K562 (cell line): Measurements from ENCODE around the gene PLEKHA7. TPM values are rescaled to one million over a fixed set of nuclear protein-coding genes. Genes with fewer than 3 reads are reported as not detected.
"Not testable (repeated sequence)": the region's sequence is repeated elsewhere in the genome, so short reads cannot be mapped to it uniquely, and the experiment has no call there.

Source experiments
- ATAC-seq: fragments of 200-7000 bp; cut with Tn5 transposase; 3 replicates; pipeline ENCODE4 v1.9.1; 2020; ENCODE audit warnings: moderate library complexity
- BruUV-seq: library from RNA; stranded (reverse); fragments of 400-500 nt; replicated peaks from 2 replicates; lab custom pipeline; 2021; lab: Mats Ljungman, UMichigan
- CTCF ChIA-PET: fragments of 300-600 bp; formaldehyde crosslinking; extraction: SDS; loops from one replicate; lab custom pipeline; 2021; ENCODE audit warnings: low intra/inter-chr PET ratio; lab: Yijun Ruan, JAX
- POLR2A ChIA-PET: fragments of 300-600, 350-650 bp; sonication (Branson Sonifier 250); formaldehyde crosslinking; extraction: SDS; loops from one replicate; lab custom pipeline; 2021; ENCODE audit warnings: antibody characterized with exemption, inconsistent platforms; lab: Yijun Ruan, JAX
- DNase-seq, 4 experiments: peaks; one replicate each; pipeline versions ENCODE4 v3.0.0 to v3.0.0-alpha.2; 2011 to 2018; ENCODE audit warnings: low spot score in 3 of 4, mixed read lengths in 3 of 4; ENCODE audit errors: extremely low read depth in 1 of 4
- FAIRE-seq: peaks from 2 replicates; lab custom pipeline; 2011; peaks lifted over from hg19 to GRCh38; lab: Jason Lieb, UNC
- H2AFZ ChIP-seq: 2 replicates; pipeline ENCODE4 v1.6.0; 2011; ENCODE audit warnings: low read depth, low read length, control low read depth, inconsistent platforms
- H3K27ac ChIP-seq: fragments of 200-600 bp; 3 replicates; pipeline ENCODE4 v1.8.0; 2011; ENCODE audit warnings: low read depth, mild to moderate bottlenecking, control low read depth, inconsistent platforms, low read length, moderate library complexity, mixed read lengths; ENCODE audit errors: extremely low read depth
- H3K27me3 ChIP-seq, 2 experiments: fragments of 300-600 bp in 1 of 2; 2 replicates in 1 of 2; 3 replicates in 1 of 2; pipeline versions ENCODE4 v1.6.0 to v1.8.0; 2011; ENCODE audit warnings: inconsistent platforms in 2 of 2, low read length in 2 of 2, mild to moderate bottlenecking in 1 of 2, mixed read lengths in 1 of 2, moderate library complexity in 1 of 2; ENCODE audit not compliant: control insufficient read depth in 2 of 2, insufficient read depth in 2 of 2
- H3K36me3 ChIP-seq: fragments of 300-600 bp; 3 replicates; pipeline ENCODE4 v1.8.0; 2011; ENCODE audit warnings: mild to moderate bottlenecking, low read length, inconsistent platforms; ENCODE audit not compliant: control insufficient read depth, insufficient read depth
- H3K4me1 ChIP-seq, 2 experiments: fragments of 200-600 bp in 1 of 2; replicated peaks in 1 of 2; 2 replicates in 1 of 2; 3 replicates in 1 of 2; pipeline versions ENCODE4 v1.5.1 to v1.8.0; 2011; ENCODE audit warnings: inconsistent platforms in 2 of 2, low read length in 2 of 2, mild to moderate bottlenecking in 1 of 2, mixed read lengths in 1 of 2, moderate library complexity in 1 of 2; ENCODE audit not compliant: control insufficient read depth in 2 of 2, insufficient read depth in 2 of 2
- H3K4me2 ChIP-seq: 2 replicates; pipeline ENCODE4 v1.6.1; 2011; ENCODE audit warnings: low read length, control low read depth, inconsistent platforms, mixed read lengths; ENCODE audit not compliant: insufficient read depth
- H3K4me3 ChIP-seq: fragments of 200-600 bp; sonication (generic), shearing (Covaris generic); 2 replicates; pipeline ENCODE4 v1.5.1; 2016; ENCODE audit warnings: control low read depth, inconsistent platforms
- H3K79me2 ChIP-seq: fragments of 200-600 bp; 3 replicates; pipeline ENCODE4 v1.8.0; 2011; ENCODE audit warnings: low read length, inconsistent platforms; ENCODE audit not compliant: control insufficient read depth, insufficient read depth
- H3K9ac ChIP-seq, 2 experiments: 2 replicates each; pipeline versions ENCODE4 v1.6.0 to v1.6.1; 2011; ENCODE audit warnings: low read depth in 2 of 2, low read length in 2 of 2, control low read depth in 1 of 2, inconsistent platforms in 1 of 2, mild to moderate bottlenecking in 1 of 2, mixed read lengths in 1 of 2; ENCODE audit not compliant: insufficient read depth in 1 of 2
- H3K9me1 ChIP-seq: one replicate; pipeline ENCODE4 v1.6.0; 2011; ENCODE audit warnings: inconsistent platforms, mild to moderate bottlenecking, low read length, moderate library complexity; ENCODE audit not compliant: control insufficient read depth, insufficient read depth
- H3K9me3 ChIP-seq: replicated peaks from 2 replicates; pipeline ENCODE4 v1.5.1; 2011; ENCODE audit warnings: low read depth, low read length, inconsistent platforms; ENCODE audit not compliant: control insufficient read depth, insufficient read depth
- H4K20me1 ChIP-seq: replicated peaks from 2 replicates; pipeline ENCODE4 v1.6.1; 2011; ENCODE audit warnings: low read length, inconsistent platforms, mixed read lengths; ENCODE audit not compliant: control insufficient read depth, insufficient read depth
- MLX ChIP-seq, 2 experiments: fragments of 450-650 bp in 1 of 2; sonication (generic) in 1 of 2; formaldehyde crosslinking; conservative IDR thresholded peaks; 2 replicates each; pipeline versions ENCODE4 v1.4.0 to v1.8.1; 2020 to 2022; ENCODE audit warnings: mild to moderate bottlenecking in 1 of 2, missing genetic modification reagents in 1 of 2
- ZFP1 ChIP-seq: fragments of 450-650 bp; formaldehyde crosslinking; IDR thresholded peaks from 2 replicates; pipeline ENCODE4 v1.4.0; 2020; ENCODE audit warnings: mild to moderate bottlenecking, mixed read lengths
- WGBS: fragments of 100-300 bp; shearing (Covaris generic); methylation state at CpG from one replicate; pipeline ENCODE4 v1.1.6; 2016; ENCODE audit warnings: low coverage, mixed read lengths; ENCODE audit not compliant: insufficient coverage; ENCODE audit errors: missing lambda C conversion rate; 5-methylcytosine and 5-hydroxymethylcytosine counted together
- in situ Hi-C: fragments of 300-500 bp; cut with MboI; formaldehyde crosslinking; loops from 4 replicates; pipeline ENCODE4 v1.15.0; 2018; ENCODE audit warnings: inconsistent platforms, mixed read lengths
- intact Hi-C: fragments of 100-400 bp; cut with micrococcal nuclease; formaldehyde crosslinking; loops from 2 replicates; pipeline ENCODE4 v1.14.2; 2022
- polyA plus RNA-seq, 8 experiments: library from polyadenylated mRNA; depleted of rRNA in 4 of 8; stranded (reverse) in 5 of 8; unstranded in 3 of 8; fragments of >200 nt; fragmentation: Nextera tagmentation in 2 of 8; fragmentation: Illumina TruSeq in 1 of 8; extraction: Ambion mirVana in 2 of 8; extraction: Trizol in 1 of 8; gene quantifications; 2 replicates each; pipeline versions ENCODE4 v1.2.1 to v1.2.3, GENCODE V29; 2011 to 2014; ENCODE audit warnings: inconsistent platforms in 1 of 8, missing spikeins in 1 of 8
- total RNA-seq, 7 experiments: library from RNA; depleted of rRNA in 6 of 7; stranded (reverse); fragments of >200 nt in 6 of 7; fragmentation: Illumina TruSeq in 2 of 7; extraction: Trizol in 2 of 7; gene quantifications; 2 replicates each; pipeline versions ENCODE4 v1.2.1 to v1.2.3, GENCODE V29; 2011 to 2021; ENCODE audit warnings: low replicate concordance in 1 of 7

The PLEKHA7 gene
- total and polyA plus RNA-seq, 9 of the 15 experiments (the other 6 are each of a cell fraction or from before 2014, with no cell fraction given): 0.06 to 0.77 (median 0.20) TPM; not detected in 1

- H3K4me1 ChIP-seq: no peaks in the 10 kb centered on the region
- no peak overlapping the region for H2AFZ ChIP-seq
- FAIRE-seq (no peak), ATAC-seq (no peak), DNase-seq (no peak)
- ChIA-PET POLR2A (interaction anchor here (1.5 kb wide), 1 partner anchor 54 kb away, joined by 3 read pairs; no protein-coding TSS in a partner anchor), CTCF (no interaction called here)
- peaks cover 4 to 8% of the 10 kb centered on the region in 2 experiments; a peak in 4 of 5 replicates for H3K27me3 ChIP-seq
- no peak overlapping the region for H3K4me2 ChIP-seq
- in situ Hi-C loops: no loop called here
- H4K20me1 ChIP-seq: no peaks in the 10 kb centered on the region
- intact Hi-C loops: no loop called here
- H3K27ac ChIP-seq: no peak overlapping the region
- TF ChIP-seq MLX (CRISPR knock-in tag; conservative IDR thresholded peaks at IDR 0.05): no peak
- peak; percentile 87 for TF ChIP-seq ZFP1
- H3K9me1 ChIP-seq: no peaks in the 10 kb centered on the region
- no peak overlapping the region for H3K4me3 ChIP-seq
- H3K36me3 ChIP-seq: no peaks in the 10 kb centered on the region
- no peak overlapping the region for H3K9ac ChIP-seq
- no peaks in the 10 kb centered on the region for H3K9me3 ChIP-seq
- BruUV-seq: no TSS peak
- H3K79me2 ChIP-seq: no peaks in the 10 kb centered on the region
- 0% methylated on average over 1 of the region's 1 CpG for WGBS
These were observed 124.3 kb downstream of the PLEKHA7 start for GRCh38 chr11:16889905-16890304.

- H3K9me3 ChIP-seq, H3K9me1 ChIP-seq, H3K27me3 ChIP-seq, in situ Hi-C loops, BruUV-seq, intact Hi-C loops, H3K27ac ChIP-seq, CTCF ChIA-PET, H3K4me3 ChIP-seq, H3K36me3 ChIP-seq, H2AFZ ChIP-seq, ATAC-seq, H3K9ac ChIP-seq, POLR2A ChIA-PET, H3K79me2 ChIP-seq, FAIRE-seq, DNase-seq, H4K20me1 ChIP-seq, H3K4me1 ChIP-seq, H3K4me2 ChIP-seq: not testable (repeated sequence)
- 0% methylated on average over 2 of the region's 4 CpGs for WGBS
These were observed 125.2 kb downstream of the PLEKHA7 start for GRCh38 chr11:16889010-16889409.

GRCh38 chr11:16887887-16888286 is 126.3 kb downstream of the PLEKHA7 start:
- H3K4me2 ChIP-seq, H3K4me1 ChIP-seq, H3K9me1 ChIP-seq, H3K9ac ChIP-seq, FAIRE-seq, H3K9me3 ChIP-seq, ATAC-seq, H3K79me2 ChIP-seq, intact Hi-C loops, CTCF ChIA-PET, BruUV-seq, in situ Hi-C loops, H3K27me3 ChIP-seq, POLR2A ChIA-PET, DNase-seq, H3K27ac ChIP-seq, H2AFZ ChIP-seq, H3K4me3 ChIP-seq, H3K36me3 ChIP-seq, H4K20me1 ChIP-seq: not testable (repeated sequence)
- 4% methylated on average over 8 of the region's 23 CpGs for WGBS
